ENCODE data around the gene SLC51B.

- TF ChIP-seq POLR2A (IDR thresholded peaks at IDR 0.05; ENCODE audit: borderline replicate concordance, extremely low read depth, insufficient read depth, insufficient read length) (no peak), POLR2AphosphoS5 (IDR thresholded peaks at IDR 0.05; ENCODE audit: low read depth, low read length) (no peak), CTCF (IDR thresholded peaks at IDR 0.05 in 2 of 3, conservative IDR thresholded peaks at IDR 0.05 in 1 of 3; ENCODE audit: borderline replicate concordance in 1 of 3, insufficient read depth in 1 of 3, low read depth in 2 of 3, low read length in 2 of 3) (no peak)
These were observed 51.5 kb downstream of the SLC51B start for GRCh38 chr15:65096481-65097385.

Measured in HCT116 (cell line).